HCT116 (cell line): ENCODE results near the gene DDAH1.

ENCODE experiments used
- CTCF ChIP-seq, 3 experiments: fragments of 200-600 bp in 1 of 3; sonication (generic) in 1 of 3; IDR thresholded peaks in 2 of 3; conservative IDR thresholded peaks in 1 of 3; 2 replicates each; pipeline ENCODE4 v1.5.1; 2012 to 2017; ENCODE audit warnings: low read depth in 2 of 3, low read length in 2 of 3, antibody characterized with exemption in 1 of 3, borderline replicate concordance in 1 of 3, control low read depth in 1 of 3, mild to moderate bottlenecking in 1 of 3, mixed read lengths in 1 of 3, mixed run types in 1 of 3, moderate library complexity in 1 of 3; ENCODE audit not compliant: insufficient read depth in 1 of 3
- EZH2phosphoT487 ChIP-seq: fragments of 200-600 bp; IDR thresholded peaks from 2 replicates; pipeline ENCODE4 v1.6.1; 2018; ENCODE audit warnings: antibody characterized with exemption, borderline replicate concordance
- MAX ChIP-seq: IDR thresholded peaks from 2 replicates; pipeline ENCODE4 v1.6.1; 2012

DNA sequence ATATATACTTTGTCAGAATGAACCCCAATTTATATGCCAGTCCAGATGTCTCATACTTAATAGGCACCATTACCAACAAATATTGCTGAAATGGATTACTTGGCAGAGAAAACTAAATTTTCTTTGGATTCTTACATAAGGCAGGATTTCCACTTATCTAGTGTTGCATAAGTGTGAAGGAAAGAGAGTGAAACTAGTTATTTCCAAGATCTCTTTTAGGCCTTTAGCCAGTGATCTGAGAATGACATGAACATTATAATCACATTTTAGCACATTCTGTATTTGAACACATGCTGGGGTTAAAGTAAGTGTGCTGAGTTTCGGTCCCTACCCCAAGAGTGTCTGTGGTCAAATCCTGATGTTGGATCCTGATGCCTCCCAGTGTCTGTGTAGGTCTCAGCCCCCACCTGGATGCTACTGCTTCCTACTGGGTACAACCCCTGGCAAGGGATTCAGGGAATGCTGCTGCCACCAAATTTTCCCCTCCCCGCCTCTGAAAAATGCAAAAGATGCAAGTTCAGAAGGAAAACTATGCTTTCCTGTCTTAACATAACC, 11.2 kb downstream of the DDAH1 start:
- TF ChIP-seq CTCF (IDR thresholded peaks at IDR 0.05 in 2 of 3, conservative IDR thresholded peaks at IDR 0.05 in 1 of 3; ENCODE audit: borderline replicate concordance in 1 of 3, insufficient read depth in 1 of 3, low read depth in 2 of 3, low read length in 2 of 3) (no peak), MAX (no peak), EZH2phosphoT487 (no peak)
